Measurements from ENCODE around the gene TALDO1. TPM values are rescaled to one million over a fixed set of nuclear protein-coding genes. Genes with fewer than 3 reads are reported as not detected.
A peak's percentile ranks its signal among the peaks of the same experiment; 100 is the strongest.

Gene TALDO1
- total RNA-seq, 1 experiment from 2014 or later = 314 TPM

- TF ChIP-seq GRHL2 (CRISPR knock-in tag; IDR thresholded peaks at IDR 0.05; ENCODE audit: insufficient replicate concordance, severe bottlenecking) (no peak), PREB (CRISPR knock-in tag; IDR thresholded peaks at IDR 0.05; ENCODE audit: borderline replicate concordance) (no peak), RELA (CRISPR knock-in tag; IDR thresholded peaks at IDR 0.05; ENCODE audit: borderline replicate concordance) (0 out of 2 replicates have a peak, but pooled peaks have one; percentile 28), TEAD4 (CRISPR knock-in tag; IDR thresholded peaks at IDR 0.05) (no peak), HMGA2 (CRISPR knock-in tag; IDR thresholded peaks at IDR 0.05) (no peak), E2F4 (CRISPR knock-in tag; IDR thresholded peaks at IDR 0.05; ENCODE audit: borderline replicate concordance, low read depth) (no peak), SOX15 (CRISPR knock-in tag; IDR thresholded peaks at IDR 0.05) (no peak), NFATC4 (CRISPR knock-in tag; IDR thresholded peaks at IDR 0.05) (0 out of 2 replicates have a peak, but pooled peaks have one; percentile 15), ZNF138 (CRISPR knock-in tag; conservative IDR thresholded peaks at IDR 0.05) (no peak), JUN (CRISPR knock-in tag; IDR thresholded peaks at IDR 0.05) (no peak), STAT6 (CRISPR knock-in tag; conservative IDR thresholded peaks at IDR 0.05; ENCODE audit: low read depth) (no peak), NR1H2 (CRISPR knock-in tag; IDR thresholded peaks at IDR 0.05) (no peak), CTCF (IDR thresholded peaks at IDR 0.05) (peak; percentile 96), AR (CRISPR knock-in tag; IDR thresholded peaks at IDR 0.05) (no peak), E2F1 (CRISPR knock-in tag; IDR thresholded peaks at IDR 0.05) (no peak), NR3C1 (CRISPR knock-in tag; conservative IDR thresholded peaks at IDR 0.05; ENCODE audit: low read depth) (no peak), EMX1 (CRISPR knock-in tag; IDR thresholded peaks at IDR 0.05) (no peak), E2F5 (CRISPR knock-in tag; IDR thresholded peaks at IDR 0.05) (no peak; the same call in 1 of the 2 replicates), USF2 (CRISPR knock-in tag; IDR thresholded peaks at IDR 0.05) (peak; percentile 79), ZNF532 (CRISPR knock-in tag; IDR thresholded peaks at IDR 0.05; ENCODE audit: borderline replicate concordance) (no peak)
Measured at GRCh38 chr11:727859-728748, 19.2 kb upstream of the TALDO1 start (continued).

Data from WTC11 (cell line).